ACHN (cell line): ENCODE results near the gene XRCC4.

ENCODE experiments used
- DNase-seq: peaks from one replicate; pipeline ENCODE4 v3.0.0-alpha.2; 2015
- in situ Hi-C: cut with HindIII; loops from 2 replicates; pipeline ENCODE4 v1.10.0; 2017; ENCODE audit warnings: low sequenced_read_pairs, low pct_ligation_motif_present, low pct_unique_long_range_greater_than_20kb

XRCC4 gene

DNA sequence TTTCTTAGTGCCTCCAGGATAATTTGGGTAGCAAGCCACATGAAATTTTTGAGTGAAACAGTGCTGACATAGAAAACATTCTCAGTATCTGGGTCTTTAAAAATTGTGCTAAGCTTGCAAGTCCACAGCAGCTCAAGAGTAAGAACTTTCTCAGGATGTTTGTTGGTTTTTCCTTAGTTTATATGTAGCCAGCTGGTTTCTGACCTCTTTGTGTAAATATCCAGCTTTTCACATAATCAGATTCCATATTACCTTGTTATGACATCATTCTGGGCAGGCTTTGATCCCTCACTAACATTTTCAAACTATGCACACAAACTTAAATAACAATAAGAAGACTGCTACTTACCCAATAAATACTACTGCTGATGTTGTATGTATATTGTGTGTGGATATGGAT is 311.3 kb downstream of the XRCC4 start:
- in situ Hi-C loops = no loop called here
- no peak for DNase-seq

DNA sequence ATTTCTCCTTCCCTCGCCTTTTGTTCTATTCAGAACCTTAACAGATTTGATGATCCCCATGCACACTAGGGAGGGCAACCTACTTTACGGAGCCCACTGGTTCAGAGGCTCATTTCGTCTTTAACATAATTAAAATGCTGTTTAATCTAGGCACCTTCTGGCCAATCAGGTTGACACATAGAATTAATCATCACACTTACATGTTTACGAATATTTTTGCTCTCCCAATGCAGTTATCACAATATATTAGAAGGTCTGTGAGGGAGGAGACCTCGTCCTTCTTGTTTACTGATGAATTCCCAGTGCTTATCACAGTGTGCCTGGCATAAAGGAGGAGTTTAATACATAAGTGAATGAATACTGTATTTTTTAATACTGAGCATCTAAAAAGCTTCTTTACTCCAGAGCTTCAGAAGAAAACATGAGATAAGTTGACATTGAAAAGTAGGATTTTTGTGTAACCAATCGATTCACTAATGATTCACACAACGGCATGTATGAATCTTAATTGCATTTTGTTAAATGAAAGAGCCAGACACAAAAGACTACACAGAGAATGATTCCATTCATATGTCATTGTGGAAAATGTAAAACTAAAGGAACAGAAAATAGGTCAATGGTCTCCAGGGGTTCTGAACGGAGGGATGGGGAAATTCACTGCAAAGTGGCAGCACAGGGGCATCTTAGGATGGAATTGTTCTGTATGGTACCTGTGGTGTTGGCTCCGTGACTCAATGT is 315.6 kb downstream of the XRCC4 start:
- in situ Hi-C loops = no loop called here
- no peak for DNase-seq

DNA sequence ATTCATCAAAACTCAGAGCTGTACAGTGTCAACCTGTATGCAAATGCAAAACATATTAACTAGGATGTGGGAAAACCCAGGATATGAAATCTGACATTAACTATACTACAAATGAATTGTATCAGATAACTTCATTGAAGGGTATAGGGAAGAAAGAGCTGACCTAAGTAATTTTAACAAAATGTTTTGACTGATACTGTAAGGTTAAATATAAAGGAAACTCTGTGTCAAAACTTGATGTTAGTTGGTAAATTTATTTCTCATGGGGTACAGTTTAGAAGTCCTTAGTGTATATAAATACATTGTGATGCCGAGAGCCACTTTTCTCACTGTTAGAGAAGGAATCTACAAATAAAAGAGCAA is 316.1 kb downstream of the XRCC4 start:
- DNase-seq = no peak
- in situ Hi-C loops = no loop called here

DNA sequence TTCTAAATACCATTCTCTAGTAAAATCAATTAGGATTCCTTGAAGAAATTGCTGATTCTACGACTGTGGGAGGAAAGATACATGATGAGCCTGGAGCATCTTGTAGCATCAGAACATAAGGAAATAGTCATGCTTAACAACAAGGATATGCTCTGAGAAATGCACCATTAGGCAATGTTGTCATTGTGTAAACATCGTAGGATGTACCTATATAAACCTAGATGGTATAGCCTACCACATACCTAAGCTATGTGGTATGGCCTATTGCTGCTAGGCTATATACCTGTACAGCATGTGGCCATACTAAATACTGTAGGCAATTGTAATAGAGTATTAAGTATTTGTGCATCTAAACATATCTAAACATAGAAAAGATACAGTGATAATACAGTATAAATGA is 316.8 kb downstream of the XRCC4 start:
- no peak for DNase-seq
- in situ Hi-C loops = no loop called here

DNA sequence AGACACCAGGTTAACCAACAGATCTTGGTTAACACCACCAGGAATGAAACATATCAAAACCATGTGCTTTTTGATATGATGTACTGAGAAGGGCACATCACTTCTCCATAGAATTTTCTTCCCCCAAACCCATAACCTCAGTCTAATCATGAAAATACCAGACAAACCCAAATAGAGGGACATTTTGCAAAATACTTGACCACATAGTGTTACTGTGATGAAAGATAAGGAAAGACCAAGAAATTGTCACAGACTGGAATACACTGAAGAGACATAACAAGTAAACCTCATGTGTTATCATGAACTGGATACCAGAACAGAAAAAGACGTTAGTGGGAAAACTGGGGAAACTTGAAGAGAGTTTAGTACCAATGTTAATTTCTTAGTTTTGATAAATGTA is 319.3 kb downstream of the XRCC4 start:
- in situ Hi-C loops = no loop called here

DNA sequence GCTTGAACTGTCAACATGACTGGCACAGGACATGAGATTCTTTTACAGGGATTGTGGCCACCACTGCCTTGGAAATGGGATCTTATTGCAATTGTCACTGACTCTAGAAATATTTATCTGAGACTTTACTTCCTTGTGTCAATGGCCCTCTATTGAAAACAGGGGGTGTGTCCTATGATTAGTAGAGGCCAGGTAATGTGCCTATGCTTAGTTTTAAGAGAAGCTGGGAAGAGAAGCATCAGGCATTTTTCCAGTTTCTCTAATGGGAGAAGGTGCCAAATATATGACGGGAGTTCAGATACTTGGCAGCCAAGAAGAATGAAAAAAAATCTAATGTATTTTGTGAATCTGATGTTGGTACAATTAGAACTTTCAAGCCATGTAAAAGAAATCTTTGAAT is 320.3 kb downstream of the XRCC4 start:
- DNase-seq = no peak
- in situ Hi-C loops = no loop called here

More for the DNA sequence above, 319.3 kb downstream of the XRCC4 start:
- DNase-seq = no peak

DNA sequence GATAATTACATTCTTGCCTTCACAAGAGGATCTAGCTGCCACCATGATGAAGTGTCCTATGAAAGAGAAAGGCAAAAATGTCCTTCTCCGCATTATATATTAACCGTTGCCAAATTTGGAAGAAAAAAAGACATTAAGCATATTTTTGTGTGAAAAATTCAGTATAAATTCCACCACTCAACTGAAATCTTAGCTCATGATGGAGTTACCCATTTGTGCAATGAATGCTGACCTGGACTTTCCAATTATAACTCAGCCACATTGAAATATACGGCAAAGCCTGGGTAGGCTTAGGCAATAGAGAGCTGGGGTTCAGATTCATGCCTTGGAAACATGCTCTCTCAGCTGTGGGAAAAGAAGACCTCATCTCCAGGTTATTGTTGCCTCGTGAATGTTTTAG is 322.9 kb downstream of the XRCC4 start:
- in situ Hi-C loops = no loop called here
- no peak for DNase-seq

DNA sequence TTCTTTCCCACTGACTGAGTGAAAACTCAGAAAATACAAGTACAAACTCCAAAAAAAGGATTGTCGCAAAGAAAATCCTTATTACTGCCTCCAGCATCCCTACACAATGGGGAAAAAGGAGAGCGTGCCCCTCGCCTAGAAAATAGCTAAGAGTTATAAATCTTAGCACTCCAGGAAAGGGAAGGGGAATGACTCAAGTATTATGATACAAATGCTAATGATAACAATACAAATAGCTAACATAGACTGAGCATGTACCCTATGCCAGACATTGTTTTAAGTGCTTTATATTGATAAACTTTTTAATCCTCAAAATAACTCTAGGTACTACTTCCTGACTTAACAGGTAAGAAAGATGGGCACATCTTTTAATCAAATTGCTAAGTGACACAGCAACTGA is 323.4 kb downstream of the XRCC4 start:
- no peak for DNase-seq
- in situ Hi-C loops = no loop called here

DNA sequence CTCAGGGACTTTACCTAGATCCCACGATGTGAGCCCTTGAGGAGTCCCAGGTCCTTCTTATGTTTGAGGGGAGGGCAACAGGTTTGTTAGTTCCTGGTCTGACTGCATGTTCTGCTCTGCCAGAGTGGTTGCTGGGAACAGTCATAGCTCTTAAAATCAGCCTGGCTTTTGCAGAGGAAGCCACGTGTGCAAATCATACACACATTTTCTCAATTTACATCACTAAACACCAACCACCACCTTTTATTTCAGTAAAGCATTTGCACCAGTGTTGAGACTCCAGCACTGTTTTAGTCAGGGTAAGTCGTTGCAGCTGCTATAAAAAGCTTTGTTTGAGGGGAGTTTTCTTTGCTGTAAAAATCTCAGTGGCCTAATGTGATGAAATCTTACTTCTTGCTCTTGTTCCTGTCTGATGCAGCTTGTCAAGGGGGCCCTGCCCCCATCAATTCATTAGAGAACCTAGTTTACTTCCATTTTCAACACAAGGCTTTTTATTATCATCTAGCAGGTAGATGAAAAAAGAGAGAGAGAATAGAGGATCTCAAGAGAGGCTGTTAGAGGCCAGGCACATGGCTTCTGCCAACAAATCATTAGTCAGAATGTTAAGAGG is 323.9 kb downstream of the XRCC4 start:
- DNase-seq = no peak
- in situ Hi-C loops = no loop called here

DNA sequence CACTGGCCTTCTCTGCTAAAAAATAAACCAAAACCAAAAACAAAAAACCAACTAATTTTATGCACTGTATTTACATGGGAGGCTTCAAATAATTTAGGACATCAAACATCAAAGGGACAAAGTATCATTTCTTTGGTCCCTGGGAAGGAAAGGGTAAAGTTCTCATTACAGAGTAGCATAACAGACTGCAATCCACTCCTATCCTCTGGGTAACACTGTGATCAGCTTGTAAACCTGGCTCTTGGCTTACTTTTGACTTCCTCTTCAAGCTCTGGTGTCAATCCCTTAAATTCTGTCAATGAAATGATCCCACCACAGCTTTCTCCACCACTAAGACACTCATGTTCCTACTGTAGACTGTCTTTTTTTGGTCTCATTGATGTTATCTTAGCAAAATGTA is 324.4 kb downstream of the XRCC4 start:
- no peak for DNase-seq
- in situ Hi-C loops = no loop called here
